Endothelial cell of umbilical vein (primary cell): ENCODE data around the gene NAALADL1. TPM values are rescaled to one million over a fixed set of nuclear protein-coding genes. Genes with fewer than 3 reads are reported as not detected.

ENCODE experiments used
- BruUV-seq: library from RNA; stranded (reverse); fragments of 400-500 nt; replicated peaks from 2 replicates; lab custom pipeline; 2021; lab: Mats Ljungman, UMichigan
- CTCF ChIA-PET: fragments of 300-600, 350-600 bp; sonication (Branson Sonifier 250); formaldehyde crosslinking; loops from one replicate; lab custom pipeline; 2021; ENCODE audit warnings: antibody characterized with exemption, inconsistent platforms; lab: Charles Lee
- POLR2A ChIA-PET: fragments of 300-600, 350-600 bp; sonication (Branson Sonifier 250); formaldehyde crosslinking; loops from one replicate; lab custom pipeline; 2021; ENCODE audit warnings: antibody characterized with exemption, inconsistent platforms; lab: Charles Lee
- DNase-seq: peaks from one replicate; pipeline ENCODE4 v3.0.0-alpha.2; 2011; ENCODE audit warnings: low read depth, low spot score
- FAIRE-seq: peaks from 2 replicates; lab custom pipeline; 2011; peaks lifted over from hg19 to GRCh38; lab: Jason Lieb, UNC
- H2AFZ ChIP-seq: 2 replicates; pipeline ENCODE4 v1.6.0; 2012; ENCODE audit warnings: low read depth, low read length, control low read depth, inconsistent platforms
- H3K27ac ChIP-seq: 2 replicates; pipeline ENCODE4 v1.5.1; 2011; ENCODE audit warnings: low read depth, mild to moderate bottlenecking, control low read depth, low read length, moderate library complexity; ENCODE audit not compliant: insufficient read depth
- H3K27me3 ChIP-seq, 2 experiments: 2 replicates each; pipeline versions ENCODE4 v1.6.0 to v1.6.1; 2011; ENCODE audit warnings: low read length in 2 of 2, mixed read lengths in 1 of 2; ENCODE audit not compliant: control insufficient read depth in 2 of 2, insufficient read depth in 2 of 2
- H3K36me3 ChIP-seq, 2 experiments: 2 replicates in 1 of 2; 3 replicates in 1 of 2; pipeline ENCODE4 v1.5.1; 2011; ENCODE audit warnings: low read length in 2 of 2, mild to moderate bottlenecking in 1 of 2, moderate library complexity in 1 of 2; ENCODE audit not compliant: control insufficient read depth in 2 of 2, insufficient read depth in 2 of 2; ENCODE audit errors: extremely low read depth in 1 of 2
- H3K4me1 ChIP-seq: 3 replicates; pipeline ENCODE4 v1.5.1; 2011; ENCODE audit warnings: mild to moderate bottlenecking, low read length; ENCODE audit not compliant: control insufficient read depth, insufficient read depth; ENCODE audit errors: extremely low read depth
- H3K4me2 ChIP-seq: 2 replicates; pipeline ENCODE4 v1.6.1; 2011; ENCODE audit warnings: low read length, control low read depth, mixed read lengths; ENCODE audit not compliant: insufficient read depth
- H3K4me3 ChIP-seq, 3 experiments: fragments of 200-600 bp in 1 of 3; sonication (generic), shearing (Covaris generic) in 1 of 3; replicated peaks in 1 of 3; 2 replicates each; pipeline ENCODE4 v1.5.1; 2011 to 2016; ENCODE audit warnings: control low read depth in 3 of 3, low read length in 3 of 3, mild to moderate bottlenecking in 2 of 3, inconsistent platforms in 1 of 3, low read depth in 1 of 3, moderate library complexity in 1 of 3; ENCODE audit not compliant: insufficient read depth in 1 of 3
- H3K79me2 ChIP-seq: 2 replicates; pipeline ENCODE4 v1.6.0; 2012; ENCODE audit warnings: low read length, inconsistent platforms; ENCODE audit not compliant: control insufficient read depth, insufficient read depth
- H3K9ac ChIP-seq: replicated peaks from 2 replicates; pipeline ENCODE3; 2011; ENCODE audit warnings: low read length, control low read depth; ENCODE audit not compliant: insufficient read depth; ENCODE audit errors: extremely low read depth
- H3K9me1 ChIP-seq: replicated peaks from 3 replicates; pipeline ENCODE4 v1.6.0; 2011; ENCODE audit warnings: mild to moderate bottlenecking, low read length; ENCODE audit not compliant: control insufficient read depth, insufficient read depth; ENCODE audit errors: extremely low read depth
- H3K9me3 ChIP-seq: replicated peaks from 2 replicates; pipeline ENCODE4 v1.5.1; 2012; ENCODE audit warnings: low read length, inconsistent platforms; ENCODE audit not compliant: control insufficient read depth, insufficient read depth
- H4K20me1 ChIP-seq: replicated peaks from 2 replicates; pipeline ENCODE3; 2011; ENCODE audit warnings: mild to moderate bottlenecking, low read length; ENCODE audit not compliant: control insufficient read depth, insufficient read depth; ENCODE audit errors: extremely low read depth
- CTCF ChIP-seq, 2 donors: IDR thresholded peaks; 1 replicate in 1 of 2; 2 replicates in 1 of 2; pipeline ENCODE4 v1.5.1; 2011; ENCODE audit warnings: low read length in 2 of 2, mild to moderate bottlenecking in 2 of 2, moderate library complexity in 2 of 2, control low read depth in 1 of 2, inconsistent platforms in 1 of 2, low read depth in 1 of 2; ENCODE audit not compliant: insufficient read depth in 1 of 2; ENCODE audit errors: extremely low read depth in 1 of 2
- EZH2 ChIP-seq: IDR thresholded peaks from 2 replicates; pipeline ENCODE4 v1.6.1; 2012; ENCODE audit warnings: borderline replicate concordance, low read depth, mild to moderate bottlenecking, moderate library complexity, low read length, inconsistent platforms; ENCODE audit not compliant: severe bottlenecking
- FOS ChIP-seq: IDR thresholded peaks from 2 replicates; pipeline ENCODE4 v1.6.1; 2011; ENCODE audit warnings: mild to moderate bottlenecking, low read length, moderate library complexity, borderline replicate concordance; ENCODE audit not compliant: insufficient read depth
- GATA2 ChIP-seq: IDR thresholded peaks from 2 replicates; pipeline ENCODE4 v1.7.0; 2011; ENCODE audit warnings: low read depth, mild to moderate bottlenecking, moderate library complexity, mixed read lengths, low read length; ENCODE audit not compliant: insufficient read length, insufficient read depth
- JUN ChIP-seq: IDR thresholded peaks from 2 replicates; pipeline ENCODE4 v1.6.1; 2011; ENCODE audit warnings: borderline replicate concordance, low read depth; ENCODE audit not compliant: insufficient read length, insufficient read depth
- MYC ChIP-seq: IDR thresholded peaks from one replicate; pipeline ENCODE4 v1.6.1; 2011; ENCODE audit warnings: mild to moderate bottlenecking, low read depth, low read length
- dilution Hi-C: fragments of 300-500 bp; cut with MboI; formaldehyde crosslinking; loops from one replicate; pipeline ENCODE4 v1.15.0; 2019; ENCODE audit warnings: low sequenced_read_pairs; ENCODE audit not compliant: extremely low pct_ligation_motif_present
- intact Hi-C: fragments of 100-400 bp; cut with micrococcal nuclease; formaldehyde crosslinking; loops from one replicate; pipeline ENCODE4 v1.10.0; 2022
- polyA plus RNA-seq, 4 experiments: library from polyadenylated mRNA; depleted of rRNA in 3 of 4; stranded (reverse) in 3 of 4; unstranded in 1 of 4; fragments of >200 nt; gene quantifications; 2 replicates each; pipeline versions ENCODE4 v1.2.1 to v1.2.3, GENCODE V29; 2011 to 2012; ENCODE audit warnings: missing spikeins in 1 of 4
- total RNA-seq: library from RNA; stranded (reverse); gene quantifications from 2 replicates; pipeline ENCODE4 v1.2.3, GENCODE V29; 2021

NAALADL1 gene
- total and polyA plus RNA-seq, 2 donors (not counting 3 experiments of a cell fraction or from before 2014, with no cell fraction given), result 6.8 to 13.9 TPM

GRCh38 chr11:65078151-65078550 is 19.8 kb upstream of the NAALADL1 start:
- no peaks in the 10 kb centered on the region for H3K27me3 ChIP-seq
- no peaks in the 10 kb centered on the region for H3K9me1 ChIP-seq
- H3K9ac ChIP-seq, result no peak overlapping the region
- no peaks in the 10 kb centered on the region for H3K9me3 ChIP-seq
- H2AFZ ChIP-seq, result no peak overlapping the region
- TF ChIP-seq MYC, result no peak
- no peak for TF ChIP-seq EZH2
- no peak for TF ChIP-seq GATA2
- TF ChIP-seq CTCF (IDR thresholded peaks at IDR 0.05; ENCODE audit: extremely low read depth in 1 of 2, insufficient read depth in 1 of 2, low read depth in 1 of 2, low read length in 2 of 2), result peak; percentile 51 to 67
- no peak for TF ChIP-seq FOS
- no peak for TF ChIP-seq JUN
- H3K4me2 ChIP-seq, result no peak overlapping the region
- H3K27ac ChIP-seq, result no peak overlapping the region
- DNase-seq (peak; percentile 22), FAIRE-seq (no peak)
- peaks cover 6% of the 10 kb centered on the region for H3K4me1 ChIP-seq
- H3K4me3 ChIP-seq, result no peak overlapping the region
- H3K79me2 ChIP-seq, result peaks cover 22% of the 10 kb centered on the region
- BruUV-seq, result no TSS peak
- intact Hi-C loops, result loop anchor here (1.0 kb wide), 2 partner anchors 51 to 65 kb away; partner anchors contain the start of gene SNX15
- CTCF ChIA-PET, result no interaction called here
- peaks cover 0 to 3% of the 10 kb centered on the region in 2 experiments for H3K36me3 ChIP-seq
- POLR2A ChIA-PET, result no interaction called here
- H4K20me1 ChIP-seq, result no peaks in the 10 kb centered on the region
- dilution Hi-C loops, result no loop called here
